GM19035 (cell line): ENCODE measurements around the gene EVI5L.
"Not testable (repeated sequence)": the region's sequence is repeated elsewhere in the genome, so short reads cannot be mapped to it uniquely, and the experiment has no call there.

Experiments
- ATAC-seq: cut with Tn5 transposase; IDR thresholded peaks from one replicate; pipeline ENCODE4 v1.9.1; 2021; ENCODE audit not compliant: unreplicated experiment

Gene EVI5L

GRCh38 chr19:7871437-7872305 lies 41.7 kb downstream of the EVI5L start:
- ATAC-seq: no peak

DNA sequence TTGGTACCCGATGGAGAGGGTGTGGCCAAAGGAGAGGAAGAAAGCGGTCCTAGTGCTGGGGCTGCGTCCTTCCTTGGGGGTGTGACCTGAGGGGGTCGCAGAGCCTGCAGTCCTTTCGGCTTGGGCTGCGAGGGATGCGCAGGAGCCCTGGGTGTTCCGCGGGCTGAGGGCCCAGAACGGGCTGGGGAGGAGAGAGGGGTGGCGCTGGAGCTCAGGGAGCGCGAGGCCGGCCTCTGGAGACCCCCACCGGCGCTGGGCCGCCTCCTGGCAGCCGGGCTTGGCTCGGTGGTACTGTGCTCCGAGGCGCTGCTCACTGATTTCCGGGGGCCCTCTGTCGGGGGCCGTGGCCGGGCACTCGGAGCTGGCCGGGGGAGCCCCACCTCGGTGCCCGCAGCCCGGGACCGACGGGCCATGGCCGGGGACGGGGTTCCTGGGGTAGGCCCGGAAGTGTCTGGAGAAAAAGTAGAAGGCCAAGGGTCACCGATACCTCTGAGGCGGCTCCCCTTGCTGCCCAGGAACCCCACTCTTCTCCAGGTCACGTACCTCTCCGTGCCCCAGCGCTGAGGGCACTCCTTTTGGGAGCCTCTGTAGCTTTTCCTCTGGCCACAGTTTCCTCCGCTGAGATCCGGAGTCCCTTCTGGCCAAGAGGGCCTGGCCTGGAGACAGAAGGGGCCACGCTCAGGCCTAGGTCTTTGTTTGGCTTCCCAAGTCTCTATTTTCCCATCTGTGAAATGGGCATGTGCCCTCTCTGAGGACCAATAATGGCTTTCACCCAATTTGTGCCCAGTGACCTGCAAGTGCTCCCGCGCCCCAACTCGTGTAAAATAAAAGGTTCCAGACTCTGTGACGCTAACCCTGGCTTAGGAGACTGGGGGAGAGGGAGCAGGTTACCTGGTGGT lies 42.5 kb downstream of the EVI5L start:
- ATAC-seq: no peak

DNA sequence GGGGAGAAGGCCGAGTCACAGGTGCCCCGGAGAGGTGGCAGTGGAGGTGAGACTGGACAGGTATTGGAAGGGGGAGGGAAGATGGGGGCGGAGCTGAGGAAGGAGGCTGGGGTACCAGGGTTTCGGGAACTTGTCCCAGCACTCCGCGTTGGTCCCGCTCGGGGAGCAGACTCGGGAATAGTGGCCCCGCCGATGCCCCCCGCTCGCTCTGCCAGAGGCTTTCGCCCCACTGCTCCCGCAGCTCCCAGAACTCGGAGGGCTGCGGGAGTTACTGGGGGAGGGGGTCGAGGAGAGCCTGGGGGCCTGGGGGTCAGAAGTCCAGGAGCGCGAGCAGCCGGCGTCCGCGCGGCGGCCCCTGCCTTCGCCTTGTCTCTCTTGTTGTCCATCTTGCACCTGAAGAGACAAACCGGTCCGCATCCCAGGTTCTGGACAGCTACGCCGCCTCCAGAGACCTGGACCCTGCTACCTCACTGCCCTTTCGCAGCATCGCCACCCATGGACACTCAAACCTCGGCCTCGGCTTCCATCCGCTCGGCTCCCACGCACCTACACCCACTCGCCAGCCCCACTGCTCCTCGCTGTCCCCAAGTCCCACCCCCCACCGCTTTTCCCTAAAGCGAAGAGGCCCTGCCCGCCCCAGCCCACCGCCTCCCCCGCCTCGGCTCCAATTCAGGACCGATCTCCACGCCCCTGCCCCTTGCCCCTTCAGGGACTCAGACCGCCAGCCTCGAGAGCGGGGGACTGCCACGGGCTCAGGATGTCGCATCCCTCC lies 43.5 kb downstream of the EVI5L start:
- no peak for ATAC-seq

GRCh38 chr19:7874076-7874896 lies 44.3 kb downstream of the EVI5L start, which contains the start of gene PRR36:
PRR36 (minus strand) TSS chr19:7874390; CDS start chr19:7873689, 701 bp downstream.
- ATAC-seq: no peak

DNA sequence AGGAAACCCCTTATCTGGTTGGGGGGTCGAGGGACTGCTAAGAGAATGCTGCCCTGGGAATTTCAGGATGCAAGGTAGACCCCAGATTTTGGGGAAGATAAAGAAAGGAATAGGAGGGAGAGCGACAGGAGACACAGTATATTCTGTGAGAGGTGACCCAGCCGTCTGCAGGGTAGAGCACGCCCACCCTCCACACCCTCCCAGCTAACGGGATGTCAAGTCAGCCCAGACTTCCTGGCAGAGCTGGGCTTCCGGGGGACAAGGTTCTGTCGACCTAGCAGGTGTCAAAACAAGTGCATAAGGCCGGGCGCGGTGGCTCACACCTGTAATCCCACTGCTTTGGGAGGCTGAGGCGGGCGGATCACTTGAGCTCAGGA lies 44.9 kb downstream of the EVI5L start:
- ATAC-seq: no peak

GRCh38 chr19:7877249-7877836 lies 47.3 kb downstream of the EVI5L start:
- no peak for ATAC-seq

DNA sequence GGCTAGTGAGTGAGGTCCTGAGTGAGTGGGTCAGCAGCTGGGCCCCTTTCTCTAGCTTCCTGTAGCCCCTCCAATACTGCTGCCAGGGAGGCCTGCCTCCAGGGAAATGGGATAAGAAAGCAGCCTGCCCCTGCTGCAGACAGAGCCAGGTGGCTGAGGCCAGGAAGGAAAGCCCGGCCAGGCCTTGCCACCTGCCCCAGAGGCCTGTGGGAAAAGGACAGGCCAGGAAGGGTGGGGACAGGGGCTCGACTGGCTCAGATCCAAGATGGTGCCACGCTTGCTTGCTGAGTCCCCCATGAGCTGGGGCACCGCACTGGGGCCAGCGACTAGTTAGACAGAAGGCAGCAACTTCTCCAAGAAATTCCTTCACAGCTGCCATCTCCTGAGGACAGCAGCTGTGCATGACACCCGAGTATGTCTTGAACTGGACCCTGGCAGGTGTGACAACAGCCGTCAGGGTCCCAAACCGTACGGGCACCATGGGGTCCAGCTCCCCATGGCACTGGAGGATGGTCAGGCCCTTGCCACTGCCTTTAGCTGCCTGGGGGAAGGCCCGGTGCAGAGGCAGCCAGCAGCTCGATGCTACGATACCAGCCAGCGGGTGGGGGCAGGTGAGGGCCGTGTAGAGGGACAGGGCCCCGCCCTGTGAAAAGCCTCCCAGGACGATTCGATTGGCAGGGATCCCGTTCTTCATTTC lies 49.2 kb downstream of the EVI5L start:
- no peak for ATAC-seq

- ATAC-seq: no peak
Observed at GRCh38 chr19:7879836-7880235, 49.8 kb downstream of the EVI5L start.

DNA sequence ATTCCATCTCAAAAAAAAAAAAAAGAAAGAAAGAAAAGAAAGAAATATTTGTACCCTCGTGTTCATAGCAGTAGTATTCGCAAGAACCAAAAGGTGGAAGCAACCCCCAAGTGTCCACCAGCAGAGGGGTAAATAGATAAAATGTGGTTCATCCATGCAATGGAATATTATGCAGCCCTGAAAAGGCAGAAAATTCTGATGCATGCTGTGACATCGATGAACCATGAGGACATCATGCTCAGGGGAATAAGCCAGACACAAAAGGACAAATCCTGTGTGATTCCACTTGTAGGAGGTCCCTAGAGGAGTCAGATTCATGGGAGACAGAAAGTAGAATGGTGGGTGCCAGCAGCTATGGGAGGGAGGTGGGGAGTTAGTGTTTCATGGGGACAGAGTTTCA lies 51.9 kb downstream of the EVI5L start:
- no peak for ATAC-seq

- ATAC-seq: no peak
Observed at GRCh38 chr19:7883105-7883504, 53.1 kb downstream of the EVI5L start.

- no peak for ATAC-seq
Observed at GRCh38 chr19:7883796-7884570, 54.0 kb downstream of the EVI5L start.

- no peak for ATAC-seq
Observed at GRCh38 chr19:7885818-7886217, 55.8 kb downstream of the EVI5L start.

DNA sequence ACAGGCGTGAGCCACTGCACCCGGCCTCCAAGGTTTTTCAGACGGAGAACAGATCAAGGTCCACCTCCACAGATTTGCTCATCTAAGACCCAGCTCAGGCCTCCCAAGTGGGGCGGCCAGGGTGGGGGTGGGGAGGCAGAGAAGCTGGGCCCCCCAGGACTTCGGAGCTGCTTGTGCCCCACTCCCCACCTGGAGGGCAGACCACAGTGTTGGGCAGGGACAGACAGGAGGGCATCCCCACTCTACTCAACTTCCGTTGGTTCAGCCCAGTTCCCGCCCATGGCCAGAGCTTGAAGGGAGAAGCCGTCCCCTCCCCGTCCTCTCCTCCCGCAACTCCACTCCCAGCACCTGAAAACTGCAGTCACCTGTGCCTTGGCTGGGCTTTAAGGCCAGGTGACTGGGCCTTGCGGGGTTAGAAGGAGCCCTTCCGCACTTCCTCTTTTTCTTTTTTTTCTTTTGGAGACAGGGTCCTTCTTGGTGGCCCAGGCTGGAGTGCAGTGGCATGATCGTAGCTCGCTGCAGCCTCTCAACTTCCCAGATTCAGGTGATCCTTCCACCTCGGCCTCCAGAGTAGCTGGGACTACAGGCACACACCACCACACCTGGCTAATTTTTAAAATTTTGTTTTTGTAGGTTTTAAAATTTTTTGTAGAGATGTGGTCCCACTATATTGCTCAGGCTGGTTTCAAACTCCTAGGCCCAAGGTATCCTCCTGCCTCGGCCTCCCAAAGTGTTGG lies 57.6 kb downstream of the EVI5L start:
- ATAC-seq: no peak

DNA sequence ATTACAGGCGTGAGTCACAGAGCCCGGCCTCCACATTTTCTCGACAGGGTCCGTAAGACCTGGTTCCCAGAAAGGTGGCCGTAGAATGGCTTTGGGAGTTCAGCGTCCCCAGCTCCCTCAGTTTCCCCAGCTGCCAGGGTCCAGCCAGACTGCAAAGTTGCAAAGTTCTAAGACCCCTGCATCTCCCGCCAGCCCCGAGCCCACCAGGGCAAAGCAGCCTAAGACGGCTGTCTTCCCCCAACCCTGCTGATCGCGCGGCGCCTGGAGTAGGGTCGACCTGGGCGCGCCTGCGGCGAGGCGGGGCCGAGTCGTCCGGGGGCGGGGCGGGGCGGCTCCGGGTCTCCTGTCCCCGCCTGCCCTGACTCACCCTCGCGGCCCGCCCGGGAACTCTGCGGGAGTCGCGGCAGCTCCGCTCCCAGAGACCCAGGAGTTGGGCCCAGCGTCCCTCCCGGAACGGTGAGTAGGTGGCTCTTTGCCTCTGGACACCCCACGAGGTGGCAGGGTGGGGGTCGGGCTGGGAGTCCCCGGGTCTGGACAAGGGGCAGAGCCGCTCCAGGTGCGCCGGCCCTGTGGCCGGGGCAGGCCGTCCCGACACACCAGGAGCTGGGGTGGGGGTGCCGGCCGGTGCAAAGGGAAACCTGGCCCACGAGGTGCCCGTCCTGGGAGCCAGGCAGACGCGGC lies 58.3 kb downstream of the EVI5L start, which contains the start of gene LRRC8E:
Gene LRRC8E (plus strand): TSS at position 366 of the 681 bp plus-strand sequence. CDS start 7,094 bp downstream, outside the sequence.
- ATAC-seq: no peak

DNA sequence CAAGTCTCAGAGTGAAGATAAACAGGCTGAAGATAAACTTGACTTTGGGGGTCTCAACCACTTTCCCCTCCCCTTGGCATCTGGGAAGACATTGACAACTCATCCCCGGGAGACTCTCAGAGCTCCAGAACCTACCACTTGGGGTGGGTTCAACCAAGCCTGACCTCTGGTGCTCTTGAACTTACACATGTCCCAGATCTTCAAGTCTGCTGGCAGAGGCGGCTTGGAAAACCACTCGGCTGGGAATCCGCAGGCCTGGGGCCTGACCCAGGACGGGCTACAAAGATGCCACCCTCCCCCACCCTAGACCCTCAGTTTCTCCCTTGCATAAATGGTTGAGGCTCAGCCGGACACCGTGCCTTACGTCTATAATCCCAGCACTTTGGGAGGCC lies 58.8 kb downstream of the EVI5L start:
- no peak for ATAC-seq

DNA sequence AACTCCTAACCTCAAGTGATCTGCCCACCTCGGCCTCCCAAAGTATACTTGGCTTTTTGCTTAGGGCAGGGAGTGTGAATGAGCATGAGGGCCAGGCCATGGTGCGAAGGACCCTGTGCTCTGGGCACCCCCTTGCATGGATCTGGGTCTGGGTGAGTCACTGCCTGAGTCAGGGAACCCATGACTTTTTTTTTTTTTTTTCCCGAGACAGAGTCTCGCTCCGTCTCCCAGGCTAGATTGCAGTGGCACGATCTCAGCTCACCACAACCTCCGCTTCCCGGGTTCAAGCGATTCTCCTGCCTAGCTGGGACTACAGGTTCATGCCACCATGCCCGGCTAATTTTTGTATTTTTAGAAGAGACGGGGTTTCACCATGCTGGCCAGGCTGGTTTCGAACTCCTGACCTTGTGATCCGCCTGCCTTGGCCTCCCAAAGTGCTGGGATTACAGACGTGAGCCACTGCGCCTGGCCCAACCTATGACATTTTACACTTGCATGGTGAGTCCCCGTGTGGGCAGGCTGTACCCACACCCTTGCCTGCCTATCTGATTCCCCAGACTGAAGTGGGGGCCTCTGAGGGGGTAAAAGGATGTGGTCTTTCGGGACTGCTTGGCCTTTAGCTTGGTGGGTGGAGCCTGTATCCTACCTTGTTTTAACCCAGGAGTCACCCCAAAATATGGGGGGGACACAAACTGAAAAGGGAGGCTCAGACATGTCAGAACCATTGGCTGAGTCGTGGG lies 63.5 kb downstream of the EVI5L start:
- not testable (repeated sequence) for ATAC-seq
